ENCODE results near the gene SLC28A1.

The SLC28A1 gene

GRCh38 chr15:84885801-84886200, 1.3 kb downstream of the SLC28A1 start:
- no peak for DNase-seq (ENCODE audit: low read depth in 2 of 2)

GRCh38 chr15:84886211-84886983, 1.9 kb downstream of the SLC28A1 start:
- DNase-seq (ENCODE audit: low read depth in 2 of 2) = no peak

GRCh38 chr15:84886984-84887299, 2.5 kb downstream of the SLC28A1 start:
- no peak for DNase-seq (ENCODE audit: low read depth in 2 of 2)

GRCh38 chr15:84887938-84888337, 3.5 kb downstream of the SLC28A1 start:
- DNase-seq (ENCODE audit: low read depth in 2 of 2) = no peak

GRCh38 chr15:84888639-84889038, 4.2 kb downstream of the SLC28A1 start:
- no peak for DNase-seq (ENCODE audit: low read depth in 2 of 2)

- DNase-seq (ENCODE audit: low read depth in 2 of 2) = no peak
Observed at GRCh38 chr15:84889313-84889990, 5.0 kb downstream of the SLC28A1 start.

GRCh38 chr15:84889991-84890669, 5.7 kb downstream of the SLC28A1 start:
- DNase-seq (ENCODE audit: low read depth in 2 of 2) = no peak

- no peak for DNase-seq (ENCODE audit: low read depth in 2 of 2)
Observed at GRCh38 chr15:84890670-84891162, 6.3 kb downstream of the SLC28A1 start.

- no peak for DNase-seq (ENCODE audit: low read depth in 2 of 2)
Observed at GRCh38 chr15:84891339-84891738, 6.9 kb downstream of the SLC28A1 start.

GRCh38 chr15:84892786-84893307, 8.4 kb downstream of the SLC28A1 start:
- DNase-seq (ENCODE audit: low read depth in 2 of 2) = no peak

- no peak for DNase-seq (ENCODE audit: low read depth in 2 of 2)
Observed at GRCh38 chr15:84893607-84894006, 9.1 kb downstream of the SLC28A1 start.

GRCh38 chr15:84894736-84895425, 10.4 kb downstream of the SLC28A1 start:
- DNase-seq (ENCODE audit: low read depth in 2 of 2) = no peak

- no peak for DNase-seq (ENCODE audit: low read depth in 2 of 2)
Observed at GRCh38 chr15:84898761-84899160, 14.3 kb downstream of the SLC28A1 start.

GRCh38 chr15:84899750-84900149, 15.3 kb downstream of the SLC28A1 start:
- DNase-seq (ENCODE audit: low read depth in 2 of 2) = no peak

- DNase-seq (ENCODE audit: low read depth in 2 of 2) = no peak
Observed at GRCh38 chr15:84901540-84901939, 17.1 kb downstream of the SLC28A1 start.

GRCh38 chr15:84903751-84904150, 19.3 kb downstream of the SLC28A1 start:
- DNase-seq (ENCODE audit: low read depth in 2 of 2) = no peak

GRCh38 chr15:84904419-84904818, 20.0 kb downstream of the SLC28A1 start:
- DNase-seq (ENCODE audit: low read depth in 2 of 2) = no peak

GRCh38 chr15:84905016-84905916, 20.8 kb downstream of the SLC28A1 start:
- DNase-seq (ENCODE audit: low read depth in 2 of 2) = no peak

- DNase-seq (ENCODE audit: low read depth in 2 of 2) = no peak
Observed at GRCh38 chr15:84907731-84908130, 23.3 kb downstream of the SLC28A1 start.

GRCh38 chr15:84908564-84908963, 24.1 kb downstream of the SLC28A1 start:
- no peak for DNase-seq (ENCODE audit: low read depth in 2 of 2)

- no peak for DNase-seq (ENCODE audit: low read depth in 2 of 2)
Observed at GRCh38 chr15:84909029-84909428, 24.6 kb downstream of the SLC28A1 start.

Measured in activated CD4-positive, alpha-beta T cell treated with anti-CD3 and anti-CD28 coated beads for 24 hours (primary cell).